ENCODE results near the gene TCERG1L.

DNA sequence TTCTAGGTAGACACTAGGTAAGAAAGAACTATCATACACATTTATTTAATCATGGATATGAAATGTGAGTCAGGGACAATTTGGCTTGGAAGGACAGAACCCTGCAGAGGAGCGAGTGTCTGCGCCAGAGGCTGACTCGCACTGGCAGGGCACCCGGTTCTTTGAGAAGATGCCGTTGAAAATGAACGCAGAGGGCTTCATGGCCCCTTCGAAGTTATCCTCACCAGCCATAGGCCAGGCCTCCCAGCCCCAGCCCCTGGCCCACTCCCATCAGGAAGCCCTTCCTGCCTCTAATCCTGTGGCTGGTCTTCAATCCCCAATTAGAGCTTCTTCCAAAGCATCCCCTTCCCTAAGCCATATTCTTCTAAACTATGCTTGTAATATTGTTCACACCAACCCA lies 239.8 kb downstream of the TCERG1L start:
- TF ChIP-seq, protein P1, sequence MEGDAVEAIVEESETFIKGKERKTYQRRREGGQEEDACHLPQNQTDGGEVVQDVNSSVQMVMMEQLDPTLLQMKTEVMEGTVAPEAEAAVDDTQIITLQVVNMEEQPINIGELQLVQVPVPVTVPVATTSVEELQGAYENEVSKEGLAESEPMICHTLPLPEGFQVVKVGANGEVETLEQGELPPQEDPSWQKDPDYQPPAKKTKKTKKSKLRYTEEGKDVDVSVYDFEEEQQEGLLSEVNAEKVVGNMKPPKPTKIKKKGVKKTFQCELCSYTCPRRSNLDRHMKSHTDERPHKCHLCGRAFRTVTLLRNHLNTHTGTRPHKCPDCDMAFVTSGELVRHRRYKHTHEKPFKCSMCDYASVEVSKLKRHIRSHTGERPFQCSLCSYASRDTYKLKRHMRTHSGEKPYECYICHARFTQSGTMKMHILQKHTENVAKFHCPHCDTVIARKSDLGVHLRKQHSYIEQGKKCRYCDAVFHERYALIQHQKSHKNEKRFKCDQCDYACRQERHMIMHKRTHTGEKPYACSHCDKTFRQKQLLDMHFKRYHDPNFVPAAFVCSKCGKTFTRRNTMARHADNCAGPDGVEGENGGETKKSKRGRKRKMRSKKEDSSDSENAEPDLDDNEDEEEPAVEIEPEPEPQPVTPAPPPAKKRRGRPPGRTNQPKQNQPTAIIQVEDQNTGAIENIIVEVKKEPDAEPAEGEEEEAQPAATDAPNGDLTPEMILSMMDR (conservative IDR thresholded peaks at IDR 0.05; ENCODE audit: low read length): no peak
- no peak for TF ChIP-seq EZH2phosphoT487 (IDR thresholded peaks at IDR 0.05; ENCODE audit: borderline replicate concordance)
